PC-3 (cell line): ENCODE results near the gene NKX2-4.
"Not testable (repeated sequence)": the region's sequence is repeated elsewhere in the genome, so short reads cannot be mapped to it uniquely, and the experiment has no call there.

Experiments used
- EZH2 ChIP-seq: fragments of 300-600 bp; sonication (generic); IDR thresholded peaks from one replicate; pipeline ENCODE4 v1.6.1; 2017; ENCODE audit warnings: antibody characterized with exemption, mild to moderate bottlenecking, low read length; ENCODE audit not compliant: unreplicated experiment
- EZH2phosphoT487 ChIP-seq: fragments of 300-600 bp; sonication (generic); IDR thresholded peaks from 2 replicates; pipeline ENCODE4 v1.6.1; 2018; ENCODE audit warnings: mild to moderate bottlenecking, antibody characterized with exemption, low read length, borderline replicate concordance
- TF ChIP-seq, protein P1 (sequence below): fragments of 300-600 bp; sonication (generic); conservative IDR thresholded peaks from 2 replicates; pipeline ENCODE4 v1.5.1; 2017; ENCODE audit warnings: antibody characterized with exemption, low read depth, mild to moderate bottlenecking, low read length

DNA sequence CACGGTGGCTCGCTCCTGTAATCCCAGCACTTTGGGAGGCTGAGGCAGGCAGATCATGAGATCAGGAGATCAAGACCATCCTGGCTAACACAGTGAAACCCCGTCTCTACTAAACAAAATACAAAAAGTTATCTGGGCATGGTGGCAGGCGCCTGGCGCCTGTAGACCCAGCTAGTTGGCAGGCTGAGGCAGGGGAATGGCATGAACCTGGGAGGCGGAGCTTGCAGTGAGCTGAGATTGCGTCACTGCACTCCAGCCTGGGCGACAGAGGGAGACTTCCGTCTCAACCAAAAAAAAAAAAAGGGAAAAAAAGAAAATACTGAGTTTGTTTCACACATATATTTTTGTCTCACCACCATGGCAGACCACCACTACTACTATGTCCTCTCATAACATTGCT, 31.1 kb downstream of the NKX2-4 start:
- TF ChIP-seq, protein P1, sequence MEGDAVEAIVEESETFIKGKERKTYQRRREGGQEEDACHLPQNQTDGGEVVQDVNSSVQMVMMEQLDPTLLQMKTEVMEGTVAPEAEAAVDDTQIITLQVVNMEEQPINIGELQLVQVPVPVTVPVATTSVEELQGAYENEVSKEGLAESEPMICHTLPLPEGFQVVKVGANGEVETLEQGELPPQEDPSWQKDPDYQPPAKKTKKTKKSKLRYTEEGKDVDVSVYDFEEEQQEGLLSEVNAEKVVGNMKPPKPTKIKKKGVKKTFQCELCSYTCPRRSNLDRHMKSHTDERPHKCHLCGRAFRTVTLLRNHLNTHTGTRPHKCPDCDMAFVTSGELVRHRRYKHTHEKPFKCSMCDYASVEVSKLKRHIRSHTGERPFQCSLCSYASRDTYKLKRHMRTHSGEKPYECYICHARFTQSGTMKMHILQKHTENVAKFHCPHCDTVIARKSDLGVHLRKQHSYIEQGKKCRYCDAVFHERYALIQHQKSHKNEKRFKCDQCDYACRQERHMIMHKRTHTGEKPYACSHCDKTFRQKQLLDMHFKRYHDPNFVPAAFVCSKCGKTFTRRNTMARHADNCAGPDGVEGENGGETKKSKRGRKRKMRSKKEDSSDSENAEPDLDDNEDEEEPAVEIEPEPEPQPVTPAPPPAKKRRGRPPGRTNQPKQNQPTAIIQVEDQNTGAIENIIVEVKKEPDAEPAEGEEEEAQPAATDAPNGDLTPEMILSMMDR, result not testable (repeated sequence)
- not testable (repeated sequence) for TF ChIP-seq EZH2, EZH2phosphoT487
